ENCODE data around the gene TRIM67.

- TF ChIP-seq, protein P1, sequence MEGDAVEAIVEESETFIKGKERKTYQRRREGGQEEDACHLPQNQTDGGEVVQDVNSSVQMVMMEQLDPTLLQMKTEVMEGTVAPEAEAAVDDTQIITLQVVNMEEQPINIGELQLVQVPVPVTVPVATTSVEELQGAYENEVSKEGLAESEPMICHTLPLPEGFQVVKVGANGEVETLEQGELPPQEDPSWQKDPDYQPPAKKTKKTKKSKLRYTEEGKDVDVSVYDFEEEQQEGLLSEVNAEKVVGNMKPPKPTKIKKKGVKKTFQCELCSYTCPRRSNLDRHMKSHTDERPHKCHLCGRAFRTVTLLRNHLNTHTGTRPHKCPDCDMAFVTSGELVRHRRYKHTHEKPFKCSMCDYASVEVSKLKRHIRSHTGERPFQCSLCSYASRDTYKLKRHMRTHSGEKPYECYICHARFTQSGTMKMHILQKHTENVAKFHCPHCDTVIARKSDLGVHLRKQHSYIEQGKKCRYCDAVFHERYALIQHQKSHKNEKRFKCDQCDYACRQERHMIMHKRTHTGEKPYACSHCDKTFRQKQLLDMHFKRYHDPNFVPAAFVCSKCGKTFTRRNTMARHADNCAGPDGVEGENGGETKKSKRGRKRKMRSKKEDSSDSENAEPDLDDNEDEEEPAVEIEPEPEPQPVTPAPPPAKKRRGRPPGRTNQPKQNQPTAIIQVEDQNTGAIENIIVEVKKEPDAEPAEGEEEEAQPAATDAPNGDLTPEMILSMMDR (IDR thresholded peaks at IDR 0.05; ENCODE audit: low read length) = no peak
- TF ChIP-seq EZH2 (optimal IDR thresholded peaks at IDR 0.05; ENCODE audit: low read depth, low read length) = no peak
Observed at GRCh38 chr1:231231511-231231910, 69.7 kb downstream of the TRIM67 start.
